GM21825 (cell line): ENCODE measurements around the gene TMPRSS9.

ENCODE experiments used
- ATAC-seq: cut with Tn5 transposase; IDR thresholded peaks from one replicate; pipeline ENCODE4 v1.9.1; 2021; ENCODE audit warnings: mild to moderate bottlenecking, moderate library complexity; ENCODE audit not compliant: unreplicated experiment

Gene TMPRSS9

GRCh38 chr19:2431318-2432055 is 71.4 kb downstream of the TMPRSS9 start:
- ATAC-seq, result no peak

GRCh38 chr19:2432131-2432848 is 72.2 kb downstream of the TMPRSS9 start:
- ATAC-seq, result no peak

DNA sequence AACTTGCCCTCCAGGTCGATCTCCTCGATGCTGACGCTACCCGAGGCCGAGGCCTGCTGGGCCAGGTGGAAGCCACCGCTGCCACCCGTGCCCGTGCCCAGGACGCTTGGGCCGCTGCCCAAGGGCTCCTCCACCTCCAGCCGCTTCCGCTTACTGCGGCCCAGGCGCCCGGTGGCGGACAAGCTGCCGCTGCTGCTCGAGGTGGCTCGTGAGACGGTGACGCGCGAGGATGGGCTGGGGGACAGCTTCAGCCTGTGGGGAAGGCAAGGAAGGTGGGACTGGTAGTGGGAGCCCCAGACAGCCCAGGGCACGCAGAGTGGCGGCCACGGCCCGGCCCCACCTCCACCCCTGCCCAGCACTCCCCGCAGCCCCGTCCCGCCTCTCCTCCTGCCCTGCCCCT is 73.8 kb downstream of the TMPRSS9 start:
- no peak for ATAC-seq

DNA sequence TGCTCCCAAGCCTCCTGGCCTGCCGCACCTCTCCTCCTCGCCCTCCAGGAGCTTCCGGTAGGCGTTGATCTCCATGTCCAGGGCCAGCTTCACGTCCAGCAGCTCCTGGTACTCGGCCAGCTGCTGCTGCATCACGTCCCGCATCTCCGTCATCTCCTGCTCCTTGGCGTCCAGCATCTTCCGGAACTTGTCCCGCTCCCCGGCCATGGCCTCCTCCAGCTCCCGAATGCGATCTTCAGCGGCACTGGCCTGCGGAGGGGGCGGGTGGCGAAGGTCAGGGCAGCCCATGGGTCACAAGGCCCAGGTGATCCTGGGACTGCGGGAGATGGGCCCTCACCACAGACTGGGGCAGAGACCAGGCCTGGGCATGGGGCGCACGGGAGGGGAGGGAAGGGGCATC is 74.2 kb downstream of the TMPRSS9 start:
- ATAC-seq, result no peak

DNA sequence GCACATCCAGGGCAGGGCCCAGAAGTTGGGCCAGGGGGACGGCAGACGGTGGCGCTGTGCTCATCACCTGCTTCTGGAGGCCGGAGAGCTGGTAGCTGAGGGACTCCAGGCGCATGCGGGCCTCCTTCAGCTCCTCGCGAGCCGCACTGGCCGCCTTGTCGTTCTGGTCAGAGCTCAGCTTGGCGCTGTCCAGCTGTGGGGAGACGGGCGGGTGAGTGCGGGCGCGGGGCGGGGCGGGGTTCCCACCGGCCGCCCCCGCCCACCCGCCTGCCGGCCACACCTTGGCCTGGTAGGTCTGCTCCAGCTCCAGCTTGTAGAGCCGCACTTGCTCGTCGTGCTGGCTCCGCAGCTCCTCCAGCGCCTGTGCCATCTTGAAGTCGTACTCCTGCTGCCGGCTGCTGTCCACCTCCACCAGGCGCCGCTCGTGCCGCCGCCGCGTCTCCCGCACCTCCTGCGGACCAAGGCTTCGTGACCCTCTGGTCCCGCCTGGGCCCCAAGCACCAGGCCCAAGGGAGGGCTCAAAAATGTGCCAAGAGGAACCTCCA is 74.7 kb downstream of the TMPRSS9 start:
- ATAC-seq, result no peak

- no peak for ATAC-seq
Observed at GRCh38 chr19:2436384-2436783, 76.3 kb downstream of the TMPRSS9 start.

GRCh38 chr19:2436926-2437325 is 76.9 kb downstream of the TMPRSS9 start:
- ATAC-seq, result no peak

GRCh38 chr19:2438178-2438577 is 78.1 kb downstream of the TMPRSS9 start:
- ATAC-seq, result no peak

GRCh38 chr19:2440515-2440914 is 80.5 kb downstream of the TMPRSS9 start:
- no peak for ATAC-seq

DNA sequence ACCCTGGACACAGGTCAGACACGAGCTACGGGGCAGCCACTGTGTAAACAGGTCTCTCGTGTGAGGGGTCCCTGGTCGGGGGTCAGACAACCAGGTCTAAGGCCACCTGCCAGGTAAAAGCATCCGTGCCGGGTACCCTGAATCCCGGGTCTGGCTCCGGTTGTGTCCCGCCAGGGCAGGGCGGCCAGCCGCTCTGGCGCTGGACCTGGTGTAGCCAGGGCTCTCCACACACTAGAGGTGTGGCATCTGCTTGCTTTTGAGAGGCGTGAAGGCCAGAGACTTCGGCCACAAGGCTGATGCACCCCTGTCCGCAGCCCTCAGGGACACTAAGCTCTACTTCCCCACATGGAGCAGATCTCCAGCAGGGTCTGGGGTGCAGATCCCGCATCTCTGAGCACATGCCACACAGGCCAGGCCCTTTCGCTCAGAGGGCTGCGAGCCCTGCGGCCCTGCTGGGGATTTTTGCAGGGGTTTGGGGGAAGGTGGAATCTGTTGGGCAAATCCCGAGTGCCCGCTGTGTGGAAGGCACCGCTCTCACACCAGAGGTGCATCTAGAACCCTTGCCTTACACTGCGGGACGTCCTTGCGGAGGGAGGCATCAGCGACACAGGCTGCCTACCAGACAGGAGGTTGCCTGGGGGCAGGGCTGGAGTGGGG is 81.2 kb downstream of the TMPRSS9 start:
- ATAC-seq, result no peak

GRCh38 chr19:2443116-2443784 is 83.2 kb downstream of the TMPRSS9 start:
- ATAC-seq, result no peak

- no peak for ATAC-seq
Observed at GRCh38 chr19:2443785-2444182, 83.7 kb downstream of the TMPRSS9 start.

- no peak for ATAC-seq
Observed at GRCh38 chr19:2444251-2445002, 84.4 kb downstream of the TMPRSS9 start.

GRCh38 chr19:2446381-2446780 is 86.3 kb downstream of the TMPRSS9 start:
- ATAC-seq, result no peak

- ATAC-seq, result no peak
Observed at GRCh38 chr19:2449019-2449418, 89.0 kb downstream of the TMPRSS9 start.

- no peak for ATAC-seq
Observed at GRCh38 chr19:2451138-2451537, 91.1 kb downstream of the TMPRSS9 start.

GRCh38 chr19:2451741-2452140 is 91.7 kb downstream of the TMPRSS9 start:
- ATAC-seq, result no peak

DNA sequence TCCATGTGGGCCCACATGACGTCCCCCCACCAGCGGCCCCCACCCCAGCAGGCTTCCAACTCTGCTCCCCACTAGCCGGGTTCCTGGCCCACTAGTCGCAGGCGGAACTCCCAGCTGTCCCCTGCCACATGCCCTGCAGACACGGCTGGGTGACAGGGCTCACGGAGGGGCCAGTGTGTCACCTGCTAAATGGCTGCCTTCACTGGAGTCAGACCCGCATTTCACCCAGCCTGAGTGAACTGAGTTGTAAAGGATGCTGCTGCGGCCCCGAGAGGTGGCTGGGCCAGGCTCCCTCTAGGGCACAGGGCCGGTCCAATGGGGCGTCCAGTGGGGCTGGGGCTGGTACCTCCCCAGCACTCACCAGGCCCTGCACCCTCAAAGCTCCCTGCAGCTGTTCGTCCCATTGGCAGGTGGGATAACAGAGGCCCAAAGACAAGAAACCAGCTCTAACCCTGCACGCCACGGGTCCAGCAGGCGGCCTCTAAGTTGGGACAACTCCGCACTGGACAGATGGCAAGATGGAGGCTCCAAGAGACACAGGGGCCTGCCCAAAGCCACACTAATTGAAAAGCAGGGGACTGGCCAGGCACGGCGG is 93.5 kb downstream of the TMPRSS9 start:
- ATAC-seq, result no peak

DNA sequence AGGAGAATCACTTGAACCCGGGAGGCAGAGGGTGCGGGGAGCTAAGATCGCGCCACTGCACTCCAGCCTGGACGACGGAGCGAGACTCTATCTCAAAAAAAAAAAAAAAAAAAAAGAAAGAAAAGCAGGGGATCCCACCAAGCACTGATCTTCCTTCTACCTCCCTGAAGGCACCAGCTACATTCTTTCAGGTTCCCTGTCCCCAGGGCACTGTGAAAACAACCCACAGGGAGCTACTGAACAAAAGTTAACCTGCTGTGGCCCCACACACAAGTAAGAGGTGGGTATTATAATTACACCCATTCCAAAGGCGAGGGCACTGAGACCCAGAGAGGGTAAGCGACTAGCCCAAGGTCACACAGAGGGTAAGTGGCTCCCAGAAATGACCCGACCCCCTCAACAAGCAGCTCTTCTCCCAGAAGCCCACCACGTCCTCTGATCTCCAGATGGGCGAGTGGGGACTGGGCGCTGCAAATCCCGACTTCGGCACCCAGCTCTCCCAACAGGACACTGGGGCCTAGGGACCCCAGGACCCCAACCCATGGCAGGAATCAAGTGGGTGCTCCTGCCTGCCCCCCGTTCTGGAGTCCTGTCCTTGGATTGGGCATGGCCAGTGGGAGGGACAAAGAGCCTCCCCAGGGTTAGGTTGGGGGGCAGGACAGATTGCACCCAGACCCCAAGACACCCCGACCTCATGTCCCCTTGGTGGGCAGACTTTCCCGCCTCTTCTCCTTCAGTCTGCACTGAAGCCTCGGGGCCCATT is 94.3 kb downstream of the TMPRSS9 start:
- no peak for ATAC-seq
